DND-41 (cell line): ENCODE measurements around the gene BBS7.

ENCODE experiments used
- EZH2 ChIP-seq: IDR thresholded peaks from 3 replicates; pipeline ENCODE4 v1.6.1; 2012; ENCODE audit warnings: borderline replicate concordance, low read depth, mild to moderate bottlenecking, moderate library complexity, low read length, inconsistent platforms; ENCODE audit not compliant: severe bottlenecking
- TF ChIP-seq, protein P1 (sequence below): IDR thresholded peaks from 2 replicates; pipeline ENCODE4 v1.5.1; 2012; ENCODE audit warnings: borderline replicate concordance, low read length, moderate library complexity, mild to moderate bottlenecking; ENCODE audit not compliant: poor library complexity, severe bottlenecking; ENCODE audit errors: extremely low read depth

- TF ChIP-seq, protein P1, sequence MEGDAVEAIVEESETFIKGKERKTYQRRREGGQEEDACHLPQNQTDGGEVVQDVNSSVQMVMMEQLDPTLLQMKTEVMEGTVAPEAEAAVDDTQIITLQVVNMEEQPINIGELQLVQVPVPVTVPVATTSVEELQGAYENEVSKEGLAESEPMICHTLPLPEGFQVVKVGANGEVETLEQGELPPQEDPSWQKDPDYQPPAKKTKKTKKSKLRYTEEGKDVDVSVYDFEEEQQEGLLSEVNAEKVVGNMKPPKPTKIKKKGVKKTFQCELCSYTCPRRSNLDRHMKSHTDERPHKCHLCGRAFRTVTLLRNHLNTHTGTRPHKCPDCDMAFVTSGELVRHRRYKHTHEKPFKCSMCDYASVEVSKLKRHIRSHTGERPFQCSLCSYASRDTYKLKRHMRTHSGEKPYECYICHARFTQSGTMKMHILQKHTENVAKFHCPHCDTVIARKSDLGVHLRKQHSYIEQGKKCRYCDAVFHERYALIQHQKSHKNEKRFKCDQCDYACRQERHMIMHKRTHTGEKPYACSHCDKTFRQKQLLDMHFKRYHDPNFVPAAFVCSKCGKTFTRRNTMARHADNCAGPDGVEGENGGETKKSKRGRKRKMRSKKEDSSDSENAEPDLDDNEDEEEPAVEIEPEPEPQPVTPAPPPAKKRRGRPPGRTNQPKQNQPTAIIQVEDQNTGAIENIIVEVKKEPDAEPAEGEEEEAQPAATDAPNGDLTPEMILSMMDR = no peak
- TF ChIP-seq EZH2 = no peak
Measured at GRCh38 chr4:121879135-121879534, 8.9 kb upstream of the BBS7 start.
